Measurements from ENCODE around the gene MAFF. TPM values are rescaled to one million over a fixed set of nuclear protein-coding genes. Genes with fewer than 3 reads are reported as not detected.
A peak's percentile ranks its signal among the peaks of the same experiment; 100 is the strongest.
"Not testable (repeated sequence)": the region's sequence is repeated elsewhere in the genome, so short reads cannot be mapped to it uniquely, and the experiment has no call there.

Gene MAFF
- total RNA-seq, 5 donors from 2014 or later (not counting 1 experiment from before 2014, with no cell fraction given) = 6.5 to 49.9 (median 9.6) TPM

DNA sequence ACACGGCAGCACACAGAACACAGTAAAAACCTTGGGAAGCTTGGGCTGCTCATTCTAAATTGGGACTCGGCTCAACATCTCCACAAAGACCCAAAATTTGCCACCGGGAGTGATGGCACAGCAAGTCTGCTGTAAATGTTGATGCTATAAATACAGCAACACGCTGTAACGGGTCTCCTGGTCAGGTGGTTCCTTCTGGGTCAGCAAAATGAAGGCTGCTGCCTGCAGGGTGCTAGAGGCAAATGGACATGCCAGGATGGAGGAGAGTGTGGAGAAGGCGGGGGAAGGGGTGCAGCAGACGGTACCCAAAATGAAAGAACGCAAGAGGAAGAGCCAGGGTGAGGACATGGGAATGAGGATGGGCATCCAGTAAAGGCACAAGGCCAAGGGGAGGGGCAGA is 30.4 kb downstream of the MAFF start:
- POLR2A ChIA-PET = no interaction called here
- no peaks in the 10 kb centered on the region for H3K27me3 Mint-ChIP-seq
- H3K27ac Mint-ChIP-seq = no peak overlapping the region
- no peak for ATAC-seq (replicated peaks in 1 of 4)
- Histone ChIP-seq H3K4me3 (ENCODE audit: control insufficient read depth in 1 of 2, extremely low read depth in 1 of 2, low read length in 1 of 2) (no peak overlapping the region), H3K36me3 (ENCODE audit: control insufficient read depth in 2 of 2, extremely low read depth in 1 of 2, insufficient read depth in 1 of 2, low read length in 1 of 2) (peaks cover 31 to 60% of the 10 kb centered on the region in 2 donors), H3K27me3 (replicated peaks in 1 of 2; ENCODE audit: control insufficient read depth in 2 of 2, extremely low read depth in 1 of 2, insufficient read depth in 2 of 2, low read length in 1 of 2) (no peaks in the 10 kb centered on the region), H3K4me1 (ENCODE audit: control insufficient read depth in 1 of 2, extremely low read depth in 1 of 2, insufficient read depth in 2 of 2, low read length in 2 of 2) (peaks cover 0 to 17% of the 10 kb centered on the region in 2 experiments), H3K27ac (ENCODE audit: low read length) (no peak overlapping the region), H3K9me3 (no peaks in the 10 kb centered on the region)
- H3K4me3 Mint-ChIP-seq = no peak overlapping the region
- DNase-seq = no peak
- 94% methylated on average over 3 of the region's 8 CpGs for WGBS (ENCODE audit: insufficient coverage)
- CTCF ChIA-PET = interaction anchor here in 1 of 2 donors (0.6 kb wide), 1 partner anchor 73 kb away, joined by 3 read pairs; no protein-coding TSS in a partner anchor
- peaks cover 47% of the 10 kb centered on the region for H3K36me3 Mint-ChIP-seq
- peaks cover 3 to 17% (median 12%) of the 10 kb centered on the region in 3 donors for H3K4me1 Mint-ChIP-seq
- no peaks in the 10 kb centered on the region for H3K9me3 Mint-ChIP-seq

- H3K9me3 Mint-ChIP-seq = no peaks in the 10 kb centered on the region
- H3K27ac Mint-ChIP-seq = no peak overlapping the region
- ATAC-seq (replicated peaks in 1 of 4) (no peak), DNase-seq (no peak)
- Histone ChIP-seq H3K27ac (ENCODE audit: low read length) (no peak overlapping the region), H3K27me3 (replicated peaks in 1 of 2; ENCODE audit: control insufficient read depth in 2 of 2, extremely low read depth in 1 of 2, insufficient read depth in 2 of 2, low read length in 1 of 2) (no peaks in the 10 kb centered on the region), H3K9me3 (no peaks in the 10 kb centered on the region), H3K4me1 (ENCODE audit: control insufficient read depth in 1 of 2, extremely low read depth in 1 of 2, insufficient read depth in 2 of 2, low read length in 2 of 2) (peaks cover 0 to 17% of the 10 kb centered on the region in 2 experiments), H3K4me3 (ENCODE audit: control insufficient read depth in 1 of 2, extremely low read depth in 1 of 2, low read length in 1 of 2) (no peak overlapping the region), H3K36me3 (ENCODE audit: control insufficient read depth in 2 of 2, extremely low read depth in 1 of 2, insufficient read depth in 1 of 2, low read length in 1 of 2) (peaks cover 25 to 55% of the 10 kb centered on the region in 2 donors)
- WGBS (ENCODE audit: insufficient coverage) = 93% methylated on average over 2 of the region's 6 CpGs
- peaks cover 3 to 17% (median 12%) of the 10 kb centered on the region in 3 donors for H3K4me1 Mint-ChIP-seq
- ChIA-PET CTCF (no interaction called here), POLR2A (no interaction called here)
- peaks cover 47% of the 10 kb centered on the region for H3K36me3 Mint-ChIP-seq
- H3K4me3 Mint-ChIP-seq = no peak overlapping the region
- no peaks in the 10 kb centered on the region for H3K27me3 Mint-ChIP-seq
Observed at GRCh38 chr22:38233427-38233826, 31.6 kb downstream of the MAFF start.

- peaks cover 0 to 13% (median 8%) of the 10 kb centered on the region in 3 donors for H3K4me1 Mint-ChIP-seq
- WGBS (ENCODE audit: insufficient coverage) = 83% methylated on average over 1 of the region's 10 CpGs
- H3K36me3 Mint-ChIP-seq = peaks cover 44% of the 10 kb centered on the region
- H3K4me3 ChIP-seq (ENCODE audit: control insufficient read depth in 1 of 2, extremely low read depth in 1 of 2, low read length in 1 of 2); H3K4me3 Mint-ChIP-seq; H3K27ac ChIP-seq (ENCODE audit: low read length); H3K9me3 Mint-ChIP-seq; H3K9me3 ChIP-seq; CTCF ChIA-PET; H3K27me3 ChIP-seq (replicated peaks in 1 of 2; ENCODE audit: control insufficient read depth in 2 of 2, extremely low read depth in 1 of 2, insufficient read depth in 2 of 2, low read length in 1 of 2); H3K27me3 Mint-ChIP-seq; POLR2A ChIA-PET; DNase-seq; ATAC-seq (replicated peaks in 1 of 4): not testable (repeated sequence)
- peak overlapping the region in 1 of 2 donors; percentile 1 for H3K27ac Mint-ChIP-seq
- peaks cover 22 to 52% of the 10 kb centered on the region in 2 donors for H3K36me3 ChIP-seq (ENCODE audit: control insufficient read depth in 2 of 2, extremely low read depth in 1 of 2, insufficient read depth in 1 of 2, low read length in 1 of 2)
- peaks cover 0 to 16% of the 10 kb centered on the region in 2 experiments for H3K4me1 ChIP-seq (ENCODE audit: control insufficient read depth in 1 of 2, extremely low read depth in 1 of 2, insufficient read depth in 2 of 2, low read length in 2 of 2)
Observed at GRCh38 chr22:38233856-38234255, 32.1 kb downstream of the MAFF start.

GRCh38 chr22:38235240-38235850 is 33.6 kb downstream of the MAFF start:
- H3K27me3 Mint-ChIP-seq = no peaks in the 10 kb centered on the region
- DNase-seq = no peak
- H3K27ac Mint-ChIP-seq = no peak overlapping the region
- ChIA-PET POLR2A (no interaction called here), CTCF (interaction anchor here in 1 of 2 donors (0.5 kb wide), 1 partner anchor 1006 kb away, joined by 3 read pairs; no protein-coding TSS in a partner anchor)
- peaks cover 15 to 49% of the 10 kb centered on the region in 2 donors for H3K36me3 ChIP-seq (ENCODE audit: control insufficient read depth in 2 of 2, extremely low read depth in 1 of 2, insufficient read depth in 1 of 2, low read length in 1 of 2)
- ATAC-seq (replicated peaks in 1 of 4) = no peak
- WGBS (ENCODE audit: insufficient coverage) = 89% methylated on average over 12 of the region's 14 CpGs
- H3K4me3 ChIP-seq (ENCODE audit: control insufficient read depth in 1 of 2, extremely low read depth in 1 of 2, low read length in 1 of 2) = no peak overlapping the region
- H3K27ac ChIP-seq (ENCODE audit: low read length) = no peak overlapping the region
- H3K4me3 Mint-ChIP-seq = no peak overlapping the region
- no peaks in the 10 kb centered on the region for H3K9me3 ChIP-seq
- peaks cover 48% of the 10 kb centered on the region for H3K36me3 Mint-ChIP-seq
- no peaks in the 10 kb centered on the region for H3K27me3 ChIP-seq (replicated peaks in 1 of 2; ENCODE audit: control insufficient read depth in 2 of 2, extremely low read depth in 1 of 2, insufficient read depth in 2 of 2, low read length in 1 of 2)
- no peaks in the 10 kb centered on the region for H3K9me3 Mint-ChIP-seq
- H3K4me1 Mint-ChIP-seq = peaks cover 0 to 6% (median 4%) of the 10 kb centered on the region in 3 donors
- H3K4me1 ChIP-seq (ENCODE audit: control insufficient read depth in 1 of 2, extremely low read depth in 1 of 2, insufficient read depth in 2 of 2, low read length in 2 of 2) = peaks cover 0 to 6% of the 10 kb centered on the region in 2 experiments

GRCh38 chr22:38236786-38237185 is 35.0 kb downstream of the MAFF start:
- H3K27ac ChIP-seq (ENCODE audit: low read length) = no peak overlapping the region
- H3K9me3 ChIP-seq = no peaks in the 10 kb centered on the region
- no peak for DNase-seq
- H3K27me3 Mint-ChIP-seq = no peaks in the 10 kb centered on the region
- H3K27ac Mint-ChIP-seq = no peak overlapping the region
- ChIA-PET POLR2A (no interaction called here), CTCF (no interaction called here)
- H3K4me3 ChIP-seq (ENCODE audit: control insufficient read depth in 1 of 2, extremely low read depth in 1 of 2, low read length in 1 of 2) = no peak overlapping the region
- ATAC-seq (replicated peaks in 1 of 4) = no peak
- 91% methylated on average over 8 of the region's 8 CpGs for whole genome bisulfite sequencing (ENCODE audit: insufficient coverage)
- peaks cover 44% of the 10 kb centered on the region for H3K36me3 Mint-ChIP-seq
- H3K4me1 ChIP-seq (ENCODE audit: control insufficient read depth in 1 of 2, extremely low read depth in 1 of 2, insufficient read depth in 2 of 2, low read length in 2 of 2) = no peaks in the 10 kb centered on the region
- no peaks in the 10 kb centered on the region for H3K27me3 ChIP-seq (replicated peaks in 1 of 2; ENCODE audit: control insufficient read depth in 2 of 2, extremely low read depth in 1 of 2, insufficient read depth in 2 of 2, low read length in 1 of 2)
- no peaks in the 10 kb centered on the region for H3K9me3 Mint-ChIP-seq
- peaks cover 15 to 39% of the 10 kb centered on the region in 2 donors for H3K36me3 ChIP-seq (ENCODE audit: control insufficient read depth in 2 of 2, extremely low read depth in 1 of 2, insufficient read depth in 1 of 2, low read length in 1 of 2)
- no peak overlapping the region for H3K4me3 Mint-ChIP-seq
- H3K4me1 Mint-ChIP-seq = peaks cover 0 to 3% (median 0%) of the 10 kb centered on the region in 3 donors

- no peaks in the 10 kb centered on the region for H3K4me1 ChIP-seq (ENCODE audit: control insufficient read depth in 1 of 2, extremely low read depth in 1 of 2, insufficient read depth in 2 of 2, low read length in 2 of 2)
- Mint-ChIP-seq H3K36me3 (peaks cover 36% of the 10 kb centered on the region), H3K4me1 (peaks cover 0 to 3% (median 0%) of the 10 kb centered on the region in 3 donors), H3K27ac (no peak overlapping the region), H3K9me3 (no peaks in the 10 kb centered on the region), H3K4me3 (no peak overlapping the region), H3K27me3 (no peaks in the 10 kb centered on the region)
- POLR2A ChIA-PET = no interaction called here
- H3K27me3 ChIP-seq (replicated peaks in 1 of 2; ENCODE audit: control insufficient read depth in 2 of 2, extremely low read depth in 1 of 2, insufficient read depth in 2 of 2, low read length in 1 of 2) = no peaks in the 10 kb centered on the region
- H3K9me3 ChIP-seq = no peaks in the 10 kb centered on the region
- CTCF ChIA-PET = no interaction called here
- no peak for ATAC-seq (replicated peaks in 1 of 4)
- H3K36me3 ChIP-seq (ENCODE audit: control insufficient read depth in 2 of 2, extremely low read depth in 1 of 2, insufficient read depth in 1 of 2, low read length in 1 of 2) = peaks cover 7 to 34% of the 10 kb centered on the region in 2 donors
- no peak overlapping the region for H3K4me3 ChIP-seq (ENCODE audit: control insufficient read depth in 1 of 2, extremely low read depth in 1 of 2, low read length in 1 of 2)
- no peak overlapping the region for H3K27ac ChIP-seq (ENCODE audit: low read length)
- WGBS (ENCODE audit: insufficient coverage) = 95% methylated on average over 4 of the region's 9 CpGs
- no peak for DNase-seq
Observed at GRCh38 chr22:38238519-38239071, 36.8 kb downstream of the MAFF start.

Measured in T-cell (primary cell).